MM.1S (cell line): Measurements from ENCODE around the gene FBXO47.
"Not testable (repeated sequence)": the region's sequence is repeated elsewhere in the genome, so short reads cannot be mapped to it uniquely, and the experiment has no call there.

ENCODE experiments used
- DNase-seq: peaks from one replicate; pipeline ENCODE4 v3.0.0-alpha.2; 2015
- H2AFZ ChIP-seq: fragments of 300-600 bp; sonication (generic); 2 replicates; pipeline ENCODE4 v1.6.0; 2016; ENCODE audit warnings: antibody characterized with exemption, low read length
- H3F3A ChIP-seq: fragments of 300-600 bp; sonication (generic); 2 replicates; pipeline ENCODE4 v1.6.1; 2016; ENCODE audit warnings: mild to moderate bottlenecking, antibody characterized with exemption, low read length, moderate library complexity, mixed read lengths; ENCODE audit not compliant: insufficient read depth
- H3K27ac ChIP-seq: fragments of 300-600 bp; sonication (generic); 2 replicates; pipeline ENCODE4 v1.5.1; 2016; ENCODE audit warnings: mild to moderate bottlenecking, low read length
- H3K27me3 ChIP-seq: fragments of 300-600 bp; sonication (generic); replicated peaks from 2 replicates; pipeline ENCODE4 v1.6.0; 2016; ENCODE audit warnings: low read length; ENCODE audit not compliant: insufficient read depth
- H3K36me3 ChIP-seq: fragments of 300-600 bp; sonication (generic); replicated peaks from 2 replicates; pipeline ENCODE4 v1.6.1; 2016; ENCODE audit warnings: mild to moderate bottlenecking, low read length, mixed read lengths; ENCODE audit not compliant: insufficient read depth
- H3K4me1 ChIP-seq: fragments of 300-600 bp; sonication (generic); 2 replicates; pipeline ENCODE4 v1.6.1; 2016; ENCODE audit warnings: low read length, mixed read lengths
- H3K4me2 ChIP-seq: fragments of 300-600 bp; sonication (generic); 2 replicates; pipeline ENCODE4 v1.6.0; 2016; ENCODE audit warnings: low read depth, low read length
- H3K4me3 ChIP-seq: fragments of 300-600 bp; sonication (generic); 2 replicates; pipeline ENCODE4 v1.5.1; 2016; ENCODE audit warnings: low read length, mixed read lengths
- H3K79me2 ChIP-seq: fragments of 300-600 bp; sonication (generic); 2 replicates; pipeline ENCODE4 v1.6.1; 2016; ENCODE audit warnings: mixed run types, low read length, mixed read lengths
- H3K9ac ChIP-seq: fragments of 300-600 bp; sonication (generic); 2 replicates; pipeline ENCODE4 v1.6.1; 2016; ENCODE audit warnings: low read length, mixed read lengths
- H3K9me2 ChIP-seq: fragments of 300-600 bp; sonication (generic); replicated peaks from 2 replicates; pipeline ENCODE4 v1.6.1; 2016; ENCODE audit warnings: mild to moderate bottlenecking, low read length, mixed read lengths; ENCODE audit not compliant: insufficient read depth
- H3K9me3 ChIP-seq: fragments of 300-600 bp; sonication (generic); replicated peaks from 2 replicates; pipeline ENCODE4 v1.6.1; 2016; ENCODE audit warnings: mild to moderate bottlenecking, low read length, mixed read lengths; ENCODE audit not compliant: insufficient read depth
- H4K20me1 ChIP-seq: fragments of 300-600 bp; sonication (generic); 2 replicates; pipeline ENCODE4 v1.6.1; 2016; ENCODE audit warnings: mild to moderate bottlenecking, low read length, moderate library complexity, mixed read lengths; ENCODE audit not compliant: insufficient read depth
- EZH2 ChIP-seq: fragments of 300-600 bp; sonication (generic); optimal IDR thresholded peaks from 2 replicates; pipeline ENCODE3; 2017; ENCODE audit warnings: low read depth, mild to moderate bottlenecking, antibody characterized with exemption, low read length, mixed read lengths
- EZH2phosphoT487 ChIP-seq: fragments of 300-600 bp; sonication (generic); IDR thresholded peaks from 2 replicates; pipeline ENCODE4 v1.6.1; 2018; ENCODE audit warnings: antibody characterized with exemption, low read length
- TF ChIP-seq, protein P1 (sequence below): fragments of 300-600 bp; sonication (generic); IDR thresholded peaks from 2 replicates; pipeline ENCODE4 v1.5.1; 2016; ENCODE audit warnings: antibody characterized with exemption, low read length, mixed read lengths

The FBXO47 gene

DNA sequence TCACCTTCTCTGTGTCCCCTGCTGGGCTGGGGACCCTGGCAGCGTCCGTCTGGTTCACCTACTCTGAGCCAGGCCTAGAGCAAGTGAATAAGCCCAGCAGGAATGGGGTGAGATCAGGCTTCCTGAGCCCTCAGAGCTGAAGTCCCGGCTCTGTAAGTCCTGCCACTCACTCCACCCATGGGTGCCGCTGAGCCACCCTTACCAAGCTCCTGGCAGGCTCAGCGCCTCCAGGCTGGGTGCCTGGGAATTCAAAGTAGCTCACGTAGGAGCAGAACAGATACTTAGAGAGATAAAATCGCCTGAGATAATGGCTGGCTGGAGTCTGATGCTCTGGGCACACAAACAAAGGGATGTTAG is 51.6 kb downstream of the FBXO47 start:
- Histone ChIP-seq H3K36me3 (no peaks in the 10 kb centered on the region), H2AFZ (no peak overlapping the region), H3K9me3 (no peaks in the 10 kb centered on the region), H3F3A (no peaks in the 10 kb centered on the region), H3K79me2 (peaks cover 8% of the 10 kb centered on the region), H3K4me1 (no peaks in the 10 kb centered on the region), H3K9ac (no peak overlapping the region), H3K27me3 (no peaks in the 10 kb centered on the region), H3K4me3 (no peak overlapping the region), H3K4me2 (no peak overlapping the region), H4K20me1 (no peaks in the 10 kb centered on the region), H3K9me2 (no peaks in the 10 kb centered on the region), H3K27ac (no peak overlapping the region)
- no peak for TF ChIP-seq EZH2phosphoT487
- TF ChIP-seq EZH2: no peak
- TF ChIP-seq, protein P1, sequence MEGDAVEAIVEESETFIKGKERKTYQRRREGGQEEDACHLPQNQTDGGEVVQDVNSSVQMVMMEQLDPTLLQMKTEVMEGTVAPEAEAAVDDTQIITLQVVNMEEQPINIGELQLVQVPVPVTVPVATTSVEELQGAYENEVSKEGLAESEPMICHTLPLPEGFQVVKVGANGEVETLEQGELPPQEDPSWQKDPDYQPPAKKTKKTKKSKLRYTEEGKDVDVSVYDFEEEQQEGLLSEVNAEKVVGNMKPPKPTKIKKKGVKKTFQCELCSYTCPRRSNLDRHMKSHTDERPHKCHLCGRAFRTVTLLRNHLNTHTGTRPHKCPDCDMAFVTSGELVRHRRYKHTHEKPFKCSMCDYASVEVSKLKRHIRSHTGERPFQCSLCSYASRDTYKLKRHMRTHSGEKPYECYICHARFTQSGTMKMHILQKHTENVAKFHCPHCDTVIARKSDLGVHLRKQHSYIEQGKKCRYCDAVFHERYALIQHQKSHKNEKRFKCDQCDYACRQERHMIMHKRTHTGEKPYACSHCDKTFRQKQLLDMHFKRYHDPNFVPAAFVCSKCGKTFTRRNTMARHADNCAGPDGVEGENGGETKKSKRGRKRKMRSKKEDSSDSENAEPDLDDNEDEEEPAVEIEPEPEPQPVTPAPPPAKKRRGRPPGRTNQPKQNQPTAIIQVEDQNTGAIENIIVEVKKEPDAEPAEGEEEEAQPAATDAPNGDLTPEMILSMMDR: no peak
- no peak for DNase-seq

DNA sequence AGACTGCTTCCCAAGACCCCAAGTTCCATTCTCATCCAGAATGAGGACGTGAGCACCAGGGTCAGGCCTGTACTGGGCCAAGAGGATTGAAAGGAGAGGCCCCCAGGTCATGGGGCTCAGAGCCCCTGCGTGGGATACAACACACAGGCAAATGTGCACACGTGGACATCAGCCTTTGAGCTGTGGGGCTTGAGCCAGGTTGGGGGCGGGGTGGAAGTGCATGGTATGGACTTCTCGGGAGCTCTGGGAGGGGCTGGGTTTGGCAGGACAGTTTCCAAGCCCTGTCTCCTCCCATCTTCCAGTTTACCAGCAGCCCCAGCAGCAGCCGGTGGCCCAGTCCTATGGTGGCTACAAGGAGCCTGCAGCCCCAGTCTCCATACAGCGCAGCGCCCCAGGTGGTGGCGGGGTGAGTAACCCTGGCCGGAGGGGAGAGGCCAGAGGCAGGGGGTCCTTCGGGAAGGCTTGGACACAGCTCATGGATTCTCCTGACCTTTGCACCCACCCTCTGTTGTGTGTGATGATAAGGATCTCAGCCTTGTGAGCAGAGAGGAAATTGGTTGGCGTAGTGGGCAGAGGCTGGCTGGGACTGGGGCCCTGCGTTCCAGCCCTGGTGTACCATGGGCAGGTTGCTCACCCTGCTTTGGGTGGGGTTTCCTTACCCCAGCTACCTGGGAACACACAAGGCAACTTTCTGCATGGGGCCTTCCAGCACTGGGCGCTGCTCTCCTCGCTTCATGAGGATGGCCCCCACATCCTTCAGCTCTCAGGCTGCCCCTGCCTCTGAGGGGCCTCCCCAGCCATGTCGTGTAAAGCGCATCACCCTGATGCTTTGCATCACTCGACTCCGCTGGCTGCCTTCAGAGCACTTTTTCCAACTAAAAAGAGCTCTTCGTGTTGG is 52.2 kb downstream of the FBXO47 start:
- Histone ChIP-seq H3K9me3 (no peaks in the 10 kb centered on the region), H3F3A (no peaks in the 10 kb centered on the region), H3K79me2 (peaks cover 13% of the 10 kb centered on the region), H3K4me3 (no peak overlapping the region), H4K20me1 (no peaks in the 10 kb centered on the region), H3K4me2 (no peak overlapping the region), H3K9me2 (no peaks in the 10 kb centered on the region), H3K4me1 (no peaks in the 10 kb centered on the region), H3K27ac (no peak overlapping the region), H3K27me3 (no peaks in the 10 kb centered on the region), H2AFZ (no peak overlapping the region), H3K36me3 (no peaks in the 10 kb centered on the region), H3K9ac (no peak overlapping the region)
- no peak for DNase-seq
- TF ChIP-seq EZH2: no peak
- no peak for TF ChIP-seq EZH2phosphoT487
- TF ChIP-seq, protein P1: no peak

DNA sequence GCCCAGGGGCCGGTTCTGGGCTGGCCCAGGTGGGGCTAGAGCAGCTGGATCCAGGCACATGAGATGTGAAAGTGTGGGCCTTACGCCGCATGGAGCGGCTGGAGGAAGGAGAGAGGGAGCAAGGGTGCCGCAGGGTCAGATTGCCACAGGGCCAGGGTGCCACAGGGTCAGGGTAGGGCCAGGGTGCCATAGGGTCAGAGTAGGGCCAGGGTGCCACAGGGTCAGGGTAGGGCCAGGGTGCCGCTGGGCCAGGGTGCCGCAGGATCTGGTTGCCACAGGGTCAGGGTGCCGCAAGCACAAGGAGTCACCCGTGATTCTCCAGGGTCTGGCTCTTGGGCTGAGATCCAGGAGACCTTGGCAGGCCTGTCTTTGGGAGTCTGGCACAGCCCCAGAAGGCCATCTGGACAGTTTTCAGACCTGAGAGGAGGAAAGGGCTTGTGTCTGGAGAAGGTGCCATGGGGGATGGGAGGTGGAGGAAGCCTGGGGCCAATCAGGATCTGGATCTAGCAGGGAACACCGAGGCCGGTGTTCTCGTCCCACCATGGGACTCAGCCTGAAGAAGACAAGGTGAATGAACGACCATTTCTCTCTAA is 54.9 kb downstream of the FBXO47 start:
- H2AFZ ChIP-seq: no peak overlapping the region
- no peaks in the 10 kb centered on the region for H3K36me3 ChIP-seq
- H3K4me2 ChIP-seq: no peak overlapping the region
- H3K27ac ChIP-seq: no peak overlapping the region
- H3K4me3 ChIP-seq: no peak overlapping the region
- no peak for DNase-seq
- TF ChIP-seq, protein P1: no peak
- TF ChIP-seq EZH2: no peak
- TF ChIP-seq EZH2phosphoT487: no peak
- no peaks in the 10 kb centered on the region for H4K20me1 ChIP-seq
- H3F3A ChIP-seq: no peaks in the 10 kb centered on the region
- no peaks in the 10 kb centered on the region for H3K4me1 ChIP-seq
- no peaks in the 10 kb centered on the region for H3K27me3 ChIP-seq
- H3K9ac ChIP-seq: no peak overlapping the region
- H3K79me2 ChIP-seq: peaks cover 28% of the 10 kb centered on the region
- no peaks in the 10 kb centered on the region for H3K9me2 ChIP-seq
- H3K9me3 ChIP-seq: no peaks in the 10 kb centered on the region

DNA sequence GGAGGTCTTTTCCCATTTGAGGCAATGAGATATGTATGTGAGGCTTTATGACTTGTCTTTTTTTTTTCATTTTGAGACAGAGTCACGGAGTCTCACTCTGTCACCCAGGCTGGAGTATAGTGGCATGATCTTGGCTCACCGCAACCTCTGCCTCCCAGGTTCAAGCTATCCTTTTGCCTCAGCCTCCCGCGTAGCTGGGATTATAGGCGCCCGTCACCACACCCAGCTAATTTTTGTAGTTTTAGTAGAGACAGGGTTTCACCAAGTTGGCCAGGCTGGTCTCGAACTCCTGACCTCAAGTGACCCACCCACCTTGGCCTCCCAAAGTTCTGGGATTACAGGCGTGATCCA is 55.5 kb downstream of the FBXO47 start:
- H3K79me2 ChIP-seq: peaks cover 35% of the 10 kb centered on the region
- H2AFZ ChIP-seq, H3F3A ChIP-seq, H3K9me3 ChIP-seq, H3K27me3 ChIP-seq, H3K27ac ChIP-seq, H3K9ac ChIP-seq, H4K20me1 ChIP-seq, H3K4me3 ChIP-seq, DNase-seq, H3K36me3 ChIP-seq, H3K9me2 ChIP-seq, H3K4me1 ChIP-seq, H3K4me2 ChIP-seq: not testable (repeated sequence)
